HG03439 (cell line): ENCODE data around the gene SHC4.
"Not testable (repeated sequence)": the region's sequence is repeated elsewhere in the genome, so short reads cannot be mapped to it uniquely, and the experiment has no call there.

Source experiments
- ATAC-seq: cut with Tn5 transposase; IDR thresholded peaks from one replicate; pipeline ENCODE4 v1.9.1; 2021; ENCODE audit warnings: mild to moderate bottlenecking, moderate library complexity; ENCODE audit not compliant: unreplicated experiment

Gene SHC4

GRCh38 chr15:48855501-48856440 lies 107.9 kb downstream of the SHC4 start:
- no peak for ATAC-seq

- ATAC-seq = not testable (repeated sequence)
Observed at GRCh38 chr15:48854434-48854833, 109.3 kb downstream of the SHC4 start.

DNA sequence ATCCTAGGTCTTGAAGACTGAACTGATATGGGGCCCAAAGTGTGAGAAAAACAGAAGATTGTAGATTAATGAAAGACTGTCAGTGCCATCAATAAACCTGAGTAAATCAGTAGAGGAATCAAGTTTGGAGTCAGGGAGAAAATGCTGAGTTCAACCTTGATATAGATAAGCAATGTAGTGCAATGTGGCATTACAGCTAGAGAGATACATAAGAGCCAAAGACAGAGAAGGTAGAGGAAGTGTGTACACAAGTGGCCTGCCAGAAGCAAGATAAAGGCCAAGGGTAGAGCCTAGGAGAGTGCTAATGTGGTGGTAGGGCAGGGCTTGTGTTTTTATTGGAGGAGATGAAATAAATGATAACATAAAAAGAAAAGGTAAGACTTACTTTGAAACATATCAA lies 111.8 kb downstream of the SHC4 start:
- ATAC-seq = no peak

GRCh38 chr15:48850648-48851047 lies 113.1 kb downstream of the SHC4 start:
- no peak for ATAC-seq

DNA sequence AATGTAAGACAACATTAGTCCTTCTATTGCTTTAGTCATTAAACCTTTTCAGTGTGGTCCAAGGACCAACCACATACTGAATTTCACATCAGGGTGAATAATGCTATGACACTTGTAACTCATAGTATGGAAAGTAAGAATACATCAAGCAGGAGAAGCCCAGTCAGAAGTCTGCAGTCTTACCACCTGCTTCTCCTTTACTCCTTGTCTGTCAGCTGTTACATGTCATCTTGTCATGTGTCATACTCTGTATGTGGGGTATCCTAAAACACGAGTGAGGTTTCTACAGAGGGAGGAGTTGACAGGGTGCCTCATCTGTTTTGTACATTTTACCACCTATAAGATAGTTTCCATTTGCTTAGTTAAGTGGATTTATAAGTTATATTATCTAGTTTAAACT lies 118.6 kb downstream of the SHC4 start:
- no peak for ATAC-seq

GRCh38 chr15:48842501-48842900 lies 121.2 kb downstream of the SHC4 start:
- no peak for ATAC-seq

DNA sequence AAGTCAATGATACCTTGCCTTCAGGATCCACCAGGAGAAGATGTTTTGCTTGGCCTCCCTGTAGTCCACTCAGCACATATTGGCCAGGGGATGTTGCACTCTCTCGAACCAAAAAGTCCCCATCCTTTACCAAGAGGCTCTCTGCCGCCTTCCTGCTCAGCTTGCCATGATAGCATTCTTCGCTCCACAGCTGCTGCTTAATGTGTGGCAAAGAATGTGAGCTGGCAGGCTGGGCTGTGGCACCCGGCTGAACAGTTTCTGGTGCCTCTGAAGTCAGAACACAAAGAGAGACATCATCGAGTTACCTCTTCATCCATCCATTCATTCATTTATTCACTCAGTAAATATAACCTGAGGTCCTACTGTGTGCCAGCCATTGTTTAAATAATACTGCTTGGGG lies 129.0 kb downstream of the SHC4 start:
- ATAC-seq = no peak

GRCh38 chr15:48833526-48834239 lies 130.0 kb downstream of the SHC4 start:
- no peak for ATAC-seq

GRCh38 chr15:48832648-48833047 lies 131.1 kb downstream of the SHC4 start:
- no peak for ATAC-seq

DNA sequence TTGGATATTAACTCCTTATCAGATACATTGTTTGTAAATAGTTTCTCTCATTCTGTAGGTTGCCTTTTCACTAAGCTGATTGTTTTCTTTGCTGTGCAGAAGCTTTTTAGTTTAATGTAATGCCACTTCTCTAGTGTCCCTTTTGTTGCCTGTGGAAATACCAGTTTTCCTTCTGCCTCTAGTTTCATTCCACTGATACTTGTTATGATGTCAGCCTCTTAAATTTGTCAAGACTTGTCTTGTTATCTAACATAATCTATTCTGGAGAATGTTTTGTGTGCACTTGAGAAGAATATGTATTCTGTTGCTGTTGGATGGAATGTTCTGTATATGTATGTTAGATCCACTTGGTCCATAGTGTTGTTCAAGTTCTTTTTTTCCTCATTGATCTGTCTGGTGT lies 134.8 kb downstream of the SHC4 start:
- no peak for ATAC-seq

DNA sequence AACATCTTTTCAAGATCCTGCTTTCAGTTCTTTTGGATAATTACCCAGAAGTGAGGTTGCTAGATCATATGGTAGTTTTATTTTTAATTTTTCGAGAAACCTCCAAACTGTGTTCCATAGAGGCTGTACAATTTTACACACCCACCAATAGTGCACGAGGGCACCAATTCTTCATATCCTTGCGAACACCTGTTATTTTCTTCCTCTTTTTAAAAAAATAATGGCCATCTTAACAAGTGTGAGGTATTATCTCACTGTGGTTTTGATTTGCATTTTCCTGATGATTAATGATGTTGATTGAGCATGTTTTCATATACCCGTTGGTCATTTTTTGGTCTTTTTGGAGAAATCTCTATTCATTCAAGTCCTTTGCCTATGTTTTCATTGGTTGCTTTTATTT lies 135.2 kb downstream of the SHC4 start:
- no peak for ATAC-seq

- ATAC-seq = no peak
Observed at GRCh38 chr15:48825075-48825474, 138.6 kb downstream of the SHC4 start.

DNA sequence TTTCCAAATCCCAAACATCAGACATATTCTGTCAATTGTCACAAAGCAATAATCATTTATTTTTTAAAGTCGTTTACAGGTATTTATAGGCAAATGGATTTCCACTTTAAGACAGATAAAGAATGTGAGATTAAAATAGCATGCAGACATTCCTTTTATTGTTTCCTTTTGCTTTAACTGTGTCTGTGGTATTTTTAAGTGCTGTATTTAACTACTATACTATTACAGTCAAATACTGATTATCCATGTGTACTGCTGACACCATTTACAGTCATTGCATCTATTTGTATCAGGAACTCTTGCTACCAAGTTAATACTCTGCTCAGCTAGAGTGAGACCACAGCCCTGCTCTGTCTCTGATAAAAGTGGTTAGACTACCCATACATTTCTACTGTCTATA lies 140.0 kb downstream of the SHC4 start:
- ATAC-seq = no peak

DNA sequence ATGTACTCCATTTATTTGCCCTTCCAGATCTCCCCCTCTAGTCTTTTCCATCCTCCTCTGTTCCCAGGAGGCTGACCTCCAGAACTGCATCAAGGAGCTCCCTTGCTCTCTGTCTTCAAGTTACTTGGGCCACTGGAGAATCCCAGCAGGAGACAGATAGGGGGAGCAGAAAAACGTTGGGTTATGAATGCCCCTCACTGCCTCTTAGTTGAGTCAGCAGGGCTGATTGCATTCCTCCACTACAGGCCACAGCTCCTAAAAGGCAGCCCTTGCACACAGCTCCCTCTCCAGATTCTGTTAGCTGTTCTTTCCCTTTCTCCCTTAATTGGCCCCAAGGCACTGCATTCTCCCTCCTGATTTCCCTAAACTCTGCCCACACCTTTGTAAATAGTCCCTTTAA lies 140.5 kb downstream of the SHC4 start:
- ATAC-seq = no peak

GRCh38 chr15:48814286-48814685 lies 149.4 kb downstream of the SHC4 start:
- no peak for ATAC-seq

DNA sequence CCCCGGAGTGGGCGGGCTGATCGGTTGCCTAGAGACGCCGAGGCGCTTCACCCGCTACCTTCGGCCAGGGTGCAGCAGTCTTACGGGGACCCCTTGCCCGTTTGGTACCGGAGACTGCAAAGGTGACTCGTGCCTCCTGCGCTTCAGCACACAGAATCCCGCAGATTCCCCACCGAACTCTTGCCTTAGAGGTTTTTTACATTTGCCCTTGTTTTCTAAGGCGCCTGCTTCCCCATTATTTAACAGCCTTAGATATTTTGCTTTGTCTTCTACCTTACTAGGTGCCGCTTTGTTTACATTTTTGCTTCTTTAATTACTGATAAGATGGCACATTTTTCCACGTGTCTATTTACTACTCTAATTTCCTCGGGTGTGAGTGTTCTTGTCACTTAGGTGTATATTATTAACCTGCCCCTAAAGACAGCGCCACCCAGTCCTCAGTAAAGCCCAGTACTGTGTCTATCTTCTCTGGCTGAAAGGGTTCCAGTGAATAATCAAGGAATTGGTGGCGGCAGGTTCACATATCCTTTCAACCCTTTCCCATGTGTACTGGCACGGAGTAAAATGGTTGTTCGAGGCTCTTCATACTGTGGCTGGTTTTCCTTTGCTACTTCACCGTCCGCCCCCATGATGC lies 152.3 kb downstream of the SHC4 start:
- no peak for ATAC-seq

- peak; percentile 98 for ATAC-seq
Observed at GRCh38 chr15:48810414-48811324, 153.1 kb downstream of the SHC4 start, which contains the start of gene CEP152. Gene CEP152 (minus strand): TSS chr15:48811069. CDS start chr15:48805649, 5,420 bp downstream.

GRCh38 chr15:48806151-48806550 lies 157.6 kb downstream of the SHC4 start:
- no peak for ATAC-seq

GRCh38 chr15:48805591-48805990 lies 158.1 kb downstream of the SHC4 start:
- ATAC-seq = no peak

- ATAC-seq = no peak
Observed at GRCh38 chr15:48803877-48804276, 159.8 kb downstream of the SHC4 start.
